Astrocyte of the spinal cord (primary cell): ENCODE measurements around the gene BMERB1.
A peak's percentile ranks its signal among the peaks of the same experiment; 100 is the strongest.

Experiments
- DNase-seq: peaks from one replicate; pipeline ENCODE4 v3.0.0; 2011; ENCODE audit warnings: low read depth, low spot score
- H3K4me3 ChIP-seq: 2 replicates; pipeline ENCODE4 v1.5.1; 2011; ENCODE audit warnings: low read depth, mild to moderate bottlenecking, low read length, moderate library complexity
- in situ Hi-C: cut with HindIII; loops from 2 replicates; pipeline ENCODE4 v1.10.0; 2017; ENCODE audit warnings: low sequenced_read_pairs
- TF ChIP-seq, protein P1 (sequence below): IDR thresholded peaks from 2 replicates; pipeline ENCODE4 v1.5.1; 2012; ENCODE audit warnings: low read depth, mild to moderate bottlenecking, low read length, inconsistent platforms

The BMERB1 gene

GRCh38 chr16:15491411-15491810 is 57.0 kb downstream of the BMERB1 start:
- DNase-seq = no peak
- TF ChIP-seq, protein P1, sequence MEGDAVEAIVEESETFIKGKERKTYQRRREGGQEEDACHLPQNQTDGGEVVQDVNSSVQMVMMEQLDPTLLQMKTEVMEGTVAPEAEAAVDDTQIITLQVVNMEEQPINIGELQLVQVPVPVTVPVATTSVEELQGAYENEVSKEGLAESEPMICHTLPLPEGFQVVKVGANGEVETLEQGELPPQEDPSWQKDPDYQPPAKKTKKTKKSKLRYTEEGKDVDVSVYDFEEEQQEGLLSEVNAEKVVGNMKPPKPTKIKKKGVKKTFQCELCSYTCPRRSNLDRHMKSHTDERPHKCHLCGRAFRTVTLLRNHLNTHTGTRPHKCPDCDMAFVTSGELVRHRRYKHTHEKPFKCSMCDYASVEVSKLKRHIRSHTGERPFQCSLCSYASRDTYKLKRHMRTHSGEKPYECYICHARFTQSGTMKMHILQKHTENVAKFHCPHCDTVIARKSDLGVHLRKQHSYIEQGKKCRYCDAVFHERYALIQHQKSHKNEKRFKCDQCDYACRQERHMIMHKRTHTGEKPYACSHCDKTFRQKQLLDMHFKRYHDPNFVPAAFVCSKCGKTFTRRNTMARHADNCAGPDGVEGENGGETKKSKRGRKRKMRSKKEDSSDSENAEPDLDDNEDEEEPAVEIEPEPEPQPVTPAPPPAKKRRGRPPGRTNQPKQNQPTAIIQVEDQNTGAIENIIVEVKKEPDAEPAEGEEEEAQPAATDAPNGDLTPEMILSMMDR = no peak
- no peak overlapping the region for H3K4me3 ChIP-seq
- in situ Hi-C loops = no loop called here

- no peak overlapping the region for H3K4me3 ChIP-seq
- in situ Hi-C loops = no loop called here
- DNase-seq = no peak
- TF ChIP-seq, protein P1 = no peak
Measured at GRCh38 chr16:15492091-15492740, 57.8 kb downstream of the BMERB1 start.

DNA sequence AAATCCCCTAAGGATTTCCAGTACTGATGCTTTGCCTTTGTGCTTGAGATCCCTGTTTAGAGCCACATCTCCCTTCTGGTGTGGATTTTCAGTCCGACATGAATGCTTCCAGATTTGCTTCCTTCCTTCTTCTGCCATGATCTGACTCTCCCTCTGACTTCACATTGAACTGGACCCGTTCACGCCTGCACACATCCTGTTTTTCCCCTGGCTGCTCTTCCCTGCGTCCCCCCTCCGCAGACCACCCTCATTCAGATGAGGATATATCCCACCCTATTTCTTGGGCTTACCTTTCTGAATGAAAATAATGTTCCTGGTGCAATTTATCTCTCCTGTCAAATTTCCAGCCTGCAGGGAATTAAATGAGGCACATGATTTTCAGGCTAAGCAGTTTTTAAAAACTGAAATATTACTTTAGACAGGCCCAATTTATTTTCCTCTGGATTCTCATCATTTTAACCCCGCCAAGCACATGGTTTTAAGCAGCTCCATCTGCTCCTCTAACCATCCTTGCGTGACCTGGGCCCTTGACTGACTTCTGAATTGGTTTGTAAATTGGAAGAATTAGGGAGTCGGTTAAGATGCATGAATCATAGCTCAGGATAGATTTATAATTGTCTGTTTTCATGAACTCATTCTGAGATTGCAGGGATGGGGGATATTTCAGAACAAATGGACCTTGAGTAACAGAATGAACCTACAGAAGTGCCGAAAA is 59.2 kb downstream of the BMERB1 start:
- DNase-seq = peak; percentile 34
- in situ Hi-C loops = no loop called here
- no peak overlapping the region for H3K4me3 ChIP-seq
- TF ChIP-seq, protein P1 = no peak

GRCh38 chr16:15494236-15494635 is 59.8 kb downstream of the BMERB1 start:
- peak; percentile 48 for DNase-seq
- TF ChIP-seq, protein P1 = no peak
- in situ Hi-C loops = no loop called here
- H3K4me3 ChIP-seq = no peak overlapping the region

DNA sequence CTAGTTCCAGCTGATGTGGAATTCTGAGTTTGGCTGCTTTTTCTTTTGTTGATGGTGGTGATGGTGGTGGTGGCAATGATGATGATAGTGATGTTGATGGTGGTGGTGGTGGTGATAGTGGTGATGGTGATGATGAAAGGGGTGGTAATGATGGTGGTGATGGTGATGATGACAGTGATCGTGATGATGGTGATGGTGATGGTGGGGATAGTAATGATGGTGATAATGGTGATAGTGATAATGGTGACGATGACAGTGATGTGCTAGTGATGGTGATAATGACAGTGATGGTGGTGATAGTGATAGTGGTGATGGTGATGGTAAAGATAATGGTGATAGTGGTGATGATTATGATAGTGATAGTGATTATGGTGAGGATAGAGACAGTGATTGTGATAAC is 61.5 kb downstream of the BMERB1 start:
- TF ChIP-seq, protein P1 = no peak
- in situ Hi-C loops = no loop called here
- DNase-seq = no peak
- no peak overlapping the region for H3K4me3 ChIP-seq

GRCh38 chr16:15498427-15499175 is 64.2 kb downstream of the BMERB1 start:
- TF ChIP-seq, protein P1 = no peak
- in situ Hi-C loops = no loop called here
- DNase-seq = peak; percentile 31
- no peak overlapping the region for H3K4me3 ChIP-seq
